Urinary bladder (tissue), 4 donors: ENCODE results near the gene TIMM22. TPM values are rescaled to one million over a fixed set of nuclear protein-coding genes. Genes with fewer than 3 reads are reported as not detected.

Experiments used
- DNase-seq: peaks from one replicate; pipeline ENCODE4 v3.0.0-alpha.2; 2015; ENCODE audit errors: extremely low spot score
- H3K27ac ChIP-seq: one replicate; pipeline ENCODE4 v1.5.1; 2013; ENCODE audit warnings: low read depth, mild to moderate bottlenecking, moderate library complexity
- H3K36me3 ChIP-seq: one replicate; pipeline ENCODE4 v1.6.1; 2013; ENCODE audit warnings: mild to moderate bottlenecking, moderate library complexity; ENCODE audit not compliant: insufficient read depth
- H3K4me1 ChIP-seq: one replicate; pipeline ENCODE4 v1.6.1; 2013; ENCODE audit warnings: mild to moderate bottlenecking, moderate library complexity; ENCODE audit not compliant: insufficient read depth
- H3K4me3 ChIP-seq: one replicate; pipeline ENCODE4 v1.5.1; 2013; ENCODE audit warnings: low read depth, low read length
- WGBS: extraction: QIAGEN DNeasy Blood & Tissue Kit; methylation state at CpG from one replicate; pipeline ENCODE4 v1.1.7; 2013; 5-methylcytosine and 5-hydroxymethylcytosine counted together
- polyA plus RNA-seq: library from polyadenylated mRNA; stranded (reverse); fragments of 200-250 nt; gene quantifications from one replicate; pipeline ENCODE4 v1.2.3, GENCODE V29; 2013
- small RNA-seq: library from RNA; depleted of rRNA; stranded (forward); fragments of <200 nt; gene quantifications from one replicate; pipeline ENCODE3, GENCODE V24; 2014
- total RNA-seq: library from RNA; depleted of rRNA; stranded (reverse); fragments of >200 nt; gene quantifications from one replicate; pipeline ENCODE4 v1.2.3, GENCODE V29; 2014
- donor health status: healthy with polysubstance abuse.
- donor health status: healthy.

TIMM22 gene
- total and polyA plus RNA-seq, 2 donors = 9.3 to 11.3 TPM

DNA sequence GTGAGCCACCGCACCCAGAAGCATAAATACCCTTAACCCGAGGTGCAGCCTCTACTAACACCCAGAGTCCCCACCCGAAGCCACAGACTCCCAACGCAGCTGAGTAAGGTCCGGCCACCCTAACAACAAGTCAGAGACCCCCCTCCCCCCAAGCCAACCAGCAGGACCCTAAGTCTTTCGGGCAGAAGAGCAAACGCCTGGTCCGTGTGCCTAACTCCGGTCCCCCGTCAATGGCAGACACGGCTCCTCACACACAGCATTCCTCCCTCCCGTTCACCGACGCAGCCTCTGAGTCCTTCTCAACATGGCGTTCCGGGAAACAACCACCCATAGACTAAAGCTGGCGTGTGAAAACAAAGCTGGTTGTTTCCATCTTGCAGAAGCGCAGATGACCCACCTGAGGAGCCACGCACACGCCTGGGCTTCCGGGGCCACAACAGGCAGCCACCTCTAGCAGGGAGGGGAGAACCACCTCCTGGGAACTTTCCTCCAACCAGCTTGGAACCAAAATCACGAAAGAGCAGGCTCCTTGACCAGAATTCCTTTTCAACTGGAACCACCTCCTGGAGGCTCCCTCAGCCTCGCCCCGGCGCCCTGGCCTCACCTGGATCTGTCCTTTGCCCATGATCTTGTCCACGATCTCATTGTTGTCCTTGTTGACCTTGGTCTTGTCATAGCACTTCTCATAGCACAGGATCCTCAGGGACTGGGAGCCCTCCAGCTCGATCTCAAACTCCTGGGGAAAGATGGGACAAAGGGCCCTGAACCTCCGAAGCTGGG lies 52.7 kb downstream of the TIMM22 start:
- Histone ChIP-seq H3K36me3 (no peaks in the 10 kb centered on the region), H3K27ac (no peak overlapping the region), H3K4me3 (no peak overlapping the region), H3K4me1 (no peaks in the 10 kb centered on the region)
- WGBS = 94% methylated on average over 28 of the region's 28 CpGs
- DNase-seq = no peak

DNA sequence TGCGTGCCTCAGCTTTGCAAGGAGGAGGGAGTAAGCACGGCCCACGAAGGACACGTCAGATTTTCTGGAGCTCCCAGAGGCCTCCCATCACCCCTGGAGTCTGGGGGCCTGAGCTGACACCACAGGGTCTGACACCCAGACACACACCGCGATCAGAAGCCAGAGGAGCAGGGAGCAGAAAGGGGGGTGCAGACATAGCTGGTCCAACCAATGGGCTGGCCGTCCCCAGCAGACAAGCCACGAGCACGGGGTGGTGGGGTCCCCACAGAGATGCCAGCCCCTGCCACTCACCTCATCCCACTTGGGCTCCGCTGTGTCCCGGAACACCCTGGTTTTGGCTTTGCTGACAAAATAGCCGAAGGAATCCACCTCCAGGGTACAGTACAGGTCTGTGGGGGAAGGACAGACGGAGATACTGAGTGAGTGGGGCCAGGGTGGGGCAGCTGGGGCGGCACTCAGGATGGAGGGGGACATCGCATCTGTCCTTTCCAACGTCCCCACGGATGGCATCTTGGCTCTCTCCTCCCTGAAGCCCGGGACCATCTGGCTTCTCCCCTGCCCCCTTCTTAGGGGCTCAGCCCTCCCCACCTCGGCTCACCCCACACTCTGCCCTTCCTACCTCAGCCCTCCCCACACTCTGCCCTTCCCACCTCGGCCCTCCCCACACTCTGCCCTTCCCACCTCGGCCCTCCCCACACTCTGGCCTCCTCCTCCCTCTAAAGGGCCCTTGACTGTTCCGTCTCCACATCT lies 53.5 kb downstream of the TIMM22 start:
- WGBS = 83% methylated on average over 22 of the region's 22 CpGs
- H3K36me3 ChIP-seq = no peaks in the 10 kb centered on the region
- H3K4me3 ChIP-seq = no peak overlapping the region
- no peak for DNase-seq
- no peaks in the 10 kb centered on the region for H3K4me1 ChIP-seq
- no peak overlapping the region for H3K27ac ChIP-seq

DNA sequence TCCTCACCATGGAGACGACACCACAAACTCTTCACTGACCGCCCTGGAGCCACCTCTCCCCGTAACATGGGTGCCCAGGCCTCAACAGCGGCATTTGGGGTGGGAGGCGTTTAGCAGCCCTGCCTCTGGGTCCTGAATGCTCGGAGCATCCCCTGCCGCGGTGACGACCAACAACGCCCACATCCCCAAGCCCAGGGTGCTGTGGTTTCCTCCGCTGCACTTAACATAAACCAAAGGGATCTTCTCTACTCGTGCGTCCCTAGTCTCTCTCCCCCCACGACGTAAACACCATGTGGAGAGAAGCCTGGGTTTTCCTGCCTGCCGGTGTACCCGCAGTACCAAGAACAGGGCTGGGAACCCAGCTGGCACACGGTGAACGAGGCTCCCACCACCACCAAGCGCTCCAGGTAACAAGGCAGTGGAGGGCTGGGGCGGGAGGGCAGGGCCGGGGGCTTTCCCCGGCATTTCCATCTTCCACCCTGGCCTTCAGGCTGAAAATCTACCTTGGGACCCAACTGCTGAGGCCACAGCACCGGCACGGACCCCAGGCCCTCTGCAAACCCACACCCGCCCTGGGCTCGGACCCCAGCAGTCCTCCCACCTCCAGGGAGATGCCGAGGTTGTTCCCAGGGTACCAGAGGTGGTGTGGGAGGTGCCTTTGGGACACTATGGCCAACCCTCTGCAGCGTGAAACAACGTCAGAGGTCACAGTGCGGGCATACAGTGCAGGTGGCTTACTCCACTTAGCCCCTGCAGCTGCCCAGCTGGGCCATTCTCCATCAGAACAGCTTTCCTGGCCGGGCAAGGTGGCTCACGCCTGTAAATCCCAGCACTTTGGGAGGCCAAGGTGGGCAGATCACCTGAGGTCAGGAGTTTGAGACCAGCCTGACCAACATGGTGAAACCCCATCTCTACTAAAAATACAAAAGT lies 54.3 kb downstream of the TIMM22 start:
- DNase-seq = no peak
- Histone ChIP-seq H3K36me3 (no peaks in the 10 kb centered on the region), H3K4me1 (no peaks in the 10 kb centered on the region), H3K4me3 (no peak overlapping the region), H3K27ac (no peak overlapping the region)
- 81% methylated on average over 33 of the region's 33 CpGs for WGBS

Small RNA genes within 50 kb of the gene (small RNA-seq; reads per million reads assigned to genes)
- not detected for gene MIR3183

Other genes with a start within 250 kb of the TIMM22 start
- gene GEMIN4, start 244.9 kb upstream of the TIMM22 start, total RNA-seq = 7.3 TPM
- 18.8 TPM for gene GEMIN4, start 244.9 kb upstream of the TIMM22 start, polyA plus RNA-seq
- gene GLOD4, start 214.8 kb upstream of the TIMM22 start, total RNA-seq = 41.0 TPM
- 44.0 TPM for gene GLOD4, start 214.8 kb upstream of the TIMM22 start, polyA plus RNA-seq
- gene MRM3, start 214.8 kb upstream of the TIMM22 start, total RNA-seq = 9.9 TPM
- gene MRM3, start 214.8 kb upstream of the TIMM22 start, polyA plus RNA-seq = 17.6 TPM
- gene NXN, start 17.4 kb upstream of the TIMM22 start, total RNA-seq = 54.2 TPM
- 81.2 TPM for gene NXN, start 17.4 kb upstream of the TIMM22 start, polyA plus RNA-seq
- gene ABR, start 182.9 kb downstream of the TIMM22 start, total RNA-seq = 37.1 TPM
- gene ABR, start 182.9 kb downstream of the TIMM22 start, polyA plus RNA-seq = 53.9 TPM